HL-60/S4 (cell line): ENCODE data around the gene VOPP1.

Experiments
- in situ Hi-C: fragments of 300-500 bp; cut with MboI; formaldehyde crosslinking; loops from 2 replicates; pipeline ENCODE4 v1.14.3; 2022; ENCODE audit warnings: low sequenced_read_pairs

Gene VOPP1

GRCh38 chr7:55587687-55588378 is 15.5 kb upstream of the VOPP1 start:
- in situ Hi-C loops, result loop anchor here (25.0 kb wide), 1 partner anchor 301 kb away; no protein-coding TSS in a partner anchor

GRCh38 chr7:55582656-55583055 is 10.4 kb upstream of the VOPP1 start:
- in situ Hi-C loops, result loop anchor here (25.0 kb wide), 1 partner anchor 295 kb away; no protein-coding TSS in a partner anchor

- in situ Hi-C loops, result loop anchor here (25.0 kb wide), 1 partner anchor 289 kb away; no protein-coding TSS in a partner anchor
Measured at GRCh38 chr7:55576753-55577152, 4.5 kb upstream of the VOPP1 start.

GRCh38 chr7:55575733-55576132 is 3.4 kb upstream of the VOPP1 start:
- in situ Hi-C loops, result loop anchor here (25.0 kb wide), 1 partner anchor 288 kb away; no protein-coding TSS in a partner anchor

GRCh38 chr7:55575098-55575497 is 2.8 kb upstream of the VOPP1 start:
- in situ Hi-C loops, result loop anchor here (25.0 kb wide), 1 partner anchor 288 kb away; no protein-coding TSS in a partner anchor

GRCh38 chr7:55574051-55574717 is 1.9 kb upstream of the VOPP1 start:
- in situ Hi-C loops, result no loop called here

- in situ Hi-C loops, result no loop called here
Measured at GRCh38 chr7:55573234-55573900, 1.1 kb upstream of the VOPP1 start.

- in situ Hi-C loops, result no loop called here
Measured at GRCh38 chr7:55571511-55572377, 558 bp downstream of the VOPP1 start.

GRCh38 chr7:55570939-55571338 is 1.4 kb downstream of the VOPP1 start:
- in situ Hi-C loops, result no loop called here

- in situ Hi-C loops, result no loop called here
Measured at GRCh38 chr7:55570218-55570873, 2.0 kb downstream of the VOPP1 start.

- in situ Hi-C loops, result no loop called here
Measured at GRCh38 chr7:55569797-55570196, 2.5 kb downstream of the VOPP1 start.

- in situ Hi-C loops, result no loop called here
Measured at GRCh38 chr7:55569269-55569663, 3.0 kb downstream of the VOPP1 start.

GRCh38 chr7:55568613-55569268 is 3.6 kb downstream of the VOPP1 start:
- in situ Hi-C loops, result no loop called here

- in situ Hi-C loops, result no loop called here
Measured at GRCh38 chr7:55567571-55567970, 4.7 kb downstream of the VOPP1 start.

GRCh38 chr7:55565681-55566080 is 6.6 kb downstream of the VOPP1 start:
- in situ Hi-C loops, result no loop called here

GRCh38 chr7:55563596-55564325 is 8.5 kb downstream of the VOPP1 start:
- in situ Hi-C loops, result no loop called here

- in situ Hi-C loops, result no loop called here
Measured at GRCh38 chr7:55561690-55562089, 10.6 kb downstream of the VOPP1 start.

- in situ Hi-C loops, result no loop called here
Measured at GRCh38 chr7:55558962-55559920, 13.1 kb downstream of the VOPP1 start.
